Limb (tissue), 2 donors: ENCODE measurements around the gene SNX5.
"Not testable (repeated sequence)": the region's sequence is repeated elsewhere in the genome, so short reads cannot be mapped to it uniquely, and the experiment has no call there.

Experiments
- DNase-seq, 2 donors: peaks; one replicate each; pipeline ENCODE4 v3.0.0-alpha.2; 2016; ENCODE audit errors: extremely low spot score in 2 of 2

Gene SNX5

GRCh38 chr20:17960400-17960885, 8.2 kb downstream of the SNX5 start:
- DNase-seq = not testable (repeated sequence)

DNA sequence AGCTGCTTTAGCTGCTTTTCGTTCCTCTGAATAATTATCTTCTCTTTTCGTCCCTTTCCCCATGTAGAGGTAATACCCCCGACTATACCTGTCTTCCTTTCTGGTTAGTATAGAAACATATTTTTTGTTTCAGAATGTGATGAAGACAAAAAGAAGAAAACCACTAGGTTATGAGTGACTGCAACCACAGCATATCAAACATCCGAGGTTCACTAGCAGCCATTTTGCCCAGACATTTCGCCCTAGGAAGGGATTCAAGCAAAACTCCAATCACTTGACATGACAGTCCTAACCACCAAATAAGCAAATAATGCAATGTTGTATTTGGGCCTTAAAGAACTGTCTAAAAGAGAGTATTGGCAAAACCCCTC, 9.4 kb downstream of the SNX5 start:
- no peak for DNase-seq

- no peak for DNase-seq
Observed at GRCh38 chr20:17958373-17959256, 10.0 kb downstream of the SNX5 start.

DNA sequence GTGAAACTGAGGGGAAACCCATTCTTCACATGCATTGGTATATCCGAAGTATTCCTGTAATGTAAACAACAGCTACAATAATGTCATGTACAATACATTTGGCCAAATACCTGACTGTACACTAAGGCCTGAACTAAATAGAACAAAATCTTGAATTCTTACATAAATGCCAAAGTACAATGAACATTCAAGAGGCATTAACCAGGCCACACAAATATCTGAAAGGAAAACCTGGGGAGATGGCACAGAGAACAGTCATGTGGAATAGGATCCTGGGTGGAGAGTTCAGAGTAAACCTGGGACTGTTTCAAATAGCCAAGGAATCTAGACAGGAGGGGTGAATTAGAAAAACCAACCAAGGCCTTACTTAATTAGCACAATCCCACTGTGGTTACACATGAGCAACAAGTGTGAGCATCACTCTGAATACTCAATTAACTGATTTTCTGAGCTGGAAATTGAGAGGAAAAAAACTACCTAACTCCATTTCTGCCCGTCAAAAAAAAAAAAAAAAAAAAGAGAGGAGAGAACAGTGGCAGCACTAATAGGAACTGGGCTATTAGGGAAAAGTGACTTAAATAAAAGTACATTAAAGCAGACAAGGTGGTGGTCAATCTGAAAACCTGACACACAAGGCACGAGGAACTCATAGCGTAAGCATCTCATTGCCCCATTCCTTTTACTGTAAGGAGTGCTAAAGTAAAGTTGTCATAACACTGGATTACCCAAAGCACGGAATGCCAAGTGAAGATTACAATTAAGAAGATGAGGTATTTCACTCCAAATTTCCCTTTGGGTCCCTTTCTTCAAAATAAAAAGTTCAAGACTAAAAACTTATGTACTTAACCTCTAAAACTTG, 10.9 kb downstream of the SNX5 start:
- no peak for DNase-seq

DNA sequence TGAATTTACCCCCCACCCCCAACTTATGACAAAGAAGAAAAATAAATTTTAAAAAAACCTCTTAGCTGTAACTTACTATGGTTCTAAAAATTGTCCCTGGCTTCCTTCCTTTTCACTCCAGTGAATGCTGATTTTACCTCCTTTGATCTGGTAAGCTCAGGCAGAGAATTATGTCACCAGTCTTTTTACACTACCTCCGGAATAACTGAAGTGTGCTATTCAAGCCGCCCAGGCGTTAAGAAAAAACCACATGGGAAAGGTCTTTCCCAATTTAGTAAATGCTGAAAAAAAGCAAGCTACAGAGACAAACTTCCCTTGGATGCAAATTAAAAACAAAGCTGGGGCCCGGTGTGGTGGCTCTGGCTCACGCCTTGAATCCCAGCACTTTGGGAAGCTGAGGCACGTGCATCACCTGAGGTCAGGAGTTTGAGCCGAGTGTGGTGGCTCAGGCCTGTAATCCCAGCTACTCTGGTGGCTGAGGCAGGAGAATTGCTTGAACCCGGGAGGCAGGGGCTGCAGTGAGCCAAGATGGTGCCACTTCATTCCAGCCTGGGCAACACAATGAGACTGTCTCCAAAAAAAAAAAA, 12.4 kb downstream of the SNX5 start:
- DNase-seq = no peak

DNA sequence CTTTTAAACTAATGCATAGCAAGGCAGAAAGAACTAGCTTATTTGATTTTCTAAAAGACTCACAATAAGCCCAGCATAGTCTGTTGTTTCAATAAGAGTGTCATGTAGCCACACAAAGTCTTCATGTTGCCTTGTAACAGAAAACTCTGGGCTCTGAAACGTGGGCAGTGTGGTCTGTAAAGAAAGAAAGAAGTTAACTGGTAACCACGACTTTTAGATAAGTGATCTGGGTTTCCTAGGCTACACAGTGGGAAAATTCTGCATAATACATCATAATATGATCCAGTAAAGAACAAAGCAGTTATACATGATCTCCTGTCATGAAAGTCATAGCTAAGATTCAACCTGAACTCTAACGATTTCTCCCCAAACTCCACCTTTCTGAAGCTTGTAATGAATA, 13.3 kb downstream of the SNX5 start:
- DNase-seq = no peak

DNA sequence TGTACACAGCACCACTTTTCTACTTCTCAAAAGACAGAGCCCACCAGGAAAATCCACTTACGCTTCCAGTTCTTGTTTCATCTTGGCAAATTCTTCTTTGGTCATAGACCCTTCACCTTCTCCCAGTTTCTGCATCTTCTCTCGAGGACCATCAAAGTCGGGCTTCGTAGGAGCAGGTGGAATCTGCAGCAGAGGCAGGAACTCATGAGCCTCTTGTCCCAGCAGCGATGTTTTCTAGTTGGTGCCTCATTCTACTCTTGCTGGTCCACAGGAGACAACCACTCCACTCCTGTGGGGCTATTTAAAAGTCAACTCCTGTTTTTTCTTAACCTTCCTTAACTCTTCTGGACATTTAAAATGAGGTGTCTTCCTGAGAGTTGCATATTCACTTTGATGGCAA, 14.7 kb downstream of the SNX5 start:
- no peak for DNase-seq

DNA sequence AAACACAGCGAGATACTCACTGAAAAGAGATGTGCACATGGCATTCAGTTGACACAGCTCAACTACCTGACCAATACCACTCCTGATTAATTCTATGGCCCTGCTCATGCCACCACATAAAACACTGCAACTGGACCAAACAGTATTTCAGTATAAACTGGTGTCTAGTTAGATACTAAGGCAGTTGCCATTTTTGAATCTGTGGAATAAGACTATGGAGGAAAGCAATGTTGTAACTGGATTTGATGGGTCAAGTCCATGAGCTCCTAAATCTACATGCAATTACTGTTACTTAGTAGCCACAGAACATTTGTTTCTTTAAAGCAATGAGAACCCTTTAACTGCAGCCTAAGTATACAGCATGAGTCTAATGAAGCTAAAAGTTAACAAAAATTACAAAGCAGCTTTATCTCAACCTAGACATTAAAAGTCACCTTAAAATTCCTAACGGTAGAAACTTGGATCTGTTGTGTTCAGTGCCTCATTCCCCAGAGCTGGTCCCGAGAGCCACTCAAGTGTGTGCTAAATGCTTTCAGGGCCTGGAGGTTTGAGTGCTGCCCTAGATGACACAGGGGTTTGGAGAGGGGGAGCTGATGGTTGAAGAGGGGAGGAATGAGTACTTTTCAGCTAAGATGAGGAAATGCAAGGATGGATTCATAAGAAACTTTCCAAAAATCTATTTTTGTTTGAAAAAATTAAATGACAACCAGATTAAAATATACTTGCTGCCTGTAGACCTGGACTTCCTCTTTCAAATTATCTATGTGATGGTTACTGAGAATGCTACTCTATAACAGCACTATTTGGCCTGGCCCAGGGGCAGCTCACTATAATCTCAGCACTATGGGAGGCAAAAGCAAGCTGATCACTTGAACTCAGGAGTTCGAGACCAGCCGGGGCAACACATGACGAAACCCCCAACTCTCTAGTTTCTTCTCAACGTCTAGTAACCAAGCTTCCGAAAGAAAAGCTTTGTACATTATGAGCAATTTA, 15.6 kb downstream of the SNX5 start:
- no peak for DNase-seq

- DNase-seq = no peak
Observed at GRCh38 chr20:17951323-17951722, 17.3 kb downstream of the SNX5 start.

DNA sequence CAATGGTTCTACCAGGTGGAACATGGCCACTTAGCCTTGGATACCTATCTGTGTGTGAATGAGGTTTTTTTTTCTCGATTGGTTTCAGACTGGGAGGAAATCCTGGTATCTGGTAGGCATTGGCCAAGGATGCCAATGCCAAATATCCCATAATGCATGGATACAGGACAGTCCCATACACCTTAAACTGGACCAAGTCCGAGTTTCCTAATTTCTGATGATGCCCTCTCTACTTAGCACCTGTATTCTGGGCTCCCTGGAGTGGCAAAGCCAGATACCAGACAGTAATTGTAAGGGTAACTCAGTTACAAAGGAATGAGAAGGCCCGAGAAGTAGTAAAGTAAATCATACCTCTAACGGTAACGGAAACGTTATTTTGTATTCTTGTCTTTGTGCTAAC, 17.9 kb downstream of the SNX5 start:
- DNase-seq = no peak

DNA sequence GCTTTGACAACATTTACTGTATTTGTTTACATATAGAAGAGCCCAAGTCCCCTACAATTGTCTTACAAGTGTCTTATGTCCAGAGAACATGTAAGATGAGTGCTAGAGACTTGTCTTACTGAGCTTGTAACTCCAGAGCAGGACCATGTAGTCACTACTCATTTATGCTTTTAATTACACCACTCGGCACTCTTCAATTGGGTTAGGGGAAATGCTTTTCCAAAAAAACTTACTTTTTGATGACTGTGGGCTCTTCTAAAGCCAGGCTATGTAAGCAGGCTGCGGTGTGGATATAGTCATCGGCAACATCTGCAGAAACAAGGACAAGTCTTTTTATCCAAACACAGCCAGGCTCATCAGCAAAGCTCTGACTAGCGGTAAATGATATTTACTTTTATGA, 18.7 kb downstream of the SNX5 start:
- no peak for DNase-seq

- DNase-seq = no peak
Observed at GRCh38 chr20:17948442-17948841, 20.2 kb downstream of the SNX5 start.

- DNase-seq = no peak
Observed at GRCh38 chr20:17947474-17947815, 21.1 kb downstream of the SNX5 start.

DNA sequence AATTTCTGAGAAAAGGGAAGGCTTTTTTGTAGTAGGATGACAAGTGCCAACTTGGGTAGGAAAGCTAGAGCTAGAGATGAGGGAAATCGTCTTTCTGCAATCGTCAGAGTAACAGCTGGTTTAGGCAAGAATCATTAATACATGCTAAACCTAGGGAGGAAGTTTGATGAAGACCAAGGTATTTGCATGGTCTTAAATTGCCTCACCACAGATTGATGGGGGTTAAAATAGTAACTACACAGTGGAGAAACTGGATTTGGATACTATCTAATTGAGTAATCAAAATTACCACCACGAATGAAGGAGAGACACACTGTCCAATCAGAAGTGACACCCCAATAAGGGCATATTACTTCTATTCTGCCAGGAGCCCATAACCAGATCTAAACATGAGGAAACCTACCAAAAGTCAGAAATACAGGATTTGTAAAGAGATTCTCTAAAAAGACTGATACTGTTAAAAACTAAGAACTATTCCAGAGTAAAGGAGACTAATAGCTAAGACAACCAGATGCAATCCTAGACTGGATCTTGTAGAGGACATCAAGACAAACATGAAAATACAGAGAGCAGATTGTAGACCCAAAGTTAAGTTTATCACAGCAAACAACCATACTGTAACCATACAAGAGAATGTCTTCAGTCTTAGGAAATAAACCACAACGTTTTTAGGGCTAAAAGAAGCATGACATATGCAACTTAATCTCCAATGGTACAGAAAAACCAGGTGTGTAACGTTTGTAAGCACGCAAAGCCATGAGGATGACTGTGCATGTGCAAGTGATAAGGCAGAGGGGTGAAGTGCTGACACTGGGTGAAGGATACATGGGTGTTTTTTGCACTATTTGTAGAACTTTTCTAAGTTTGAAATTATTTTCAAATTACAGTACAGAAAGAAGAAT, 21.8 kb downstream of the SNX5 start:
- no peak for DNase-seq

GRCh38 chr20:17946040-17946439, 22.6 kb downstream of the SNX5 start:
- DNase-seq = no peak

- DNase-seq = no peak
Observed at GRCh38 chr20:17944854-17945474, 23.6 kb downstream of the SNX5 start.

DNA sequence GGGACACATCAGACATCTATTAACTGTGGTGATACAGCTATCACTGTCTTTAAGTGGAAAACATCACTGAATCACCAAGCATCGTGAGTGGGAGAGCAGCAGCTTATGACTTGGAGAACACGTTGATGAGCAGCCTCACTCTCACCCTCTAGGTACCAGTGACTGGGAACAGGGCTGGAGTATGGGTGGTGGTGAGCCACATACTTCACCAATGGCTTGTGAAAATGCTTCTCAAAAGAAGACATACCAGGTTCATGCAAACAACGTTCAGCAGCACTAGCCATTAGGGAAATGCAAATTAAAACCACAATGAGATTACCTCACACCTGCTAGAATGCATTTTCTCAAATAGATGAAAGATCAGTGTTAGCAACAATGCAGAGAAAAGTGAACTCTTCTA, 25.3 kb downstream of the SNX5 start:
- no peak for DNase-seq

GRCh38 chr20:17941826-17942196, 26.8 kb downstream of the SNX5 start:
- no peak for DNase-seq

GRCh38 chr20:17941087-17941825, 27.3 kb downstream of the SNX5 start:
- DNase-seq = no peak
